ENCODE results near the gene RGS3.

The RGS3 gene

GRCh38 chr9:113511856-113512761 lies 48.6 kb downstream of the RGS3 start:
- no peak for DNase-seq (ENCODE audit: low spot score)

GRCh38 chr9:113513111-113513510 lies 49.6 kb downstream of the RGS3 start:
- no peak for DNase-seq (ENCODE audit: low spot score)

GRCh38 chr9:113513536-113513935 lies 50.0 kb downstream of the RGS3 start:
- no peak for DNase-seq (ENCODE audit: low spot score)

GRCh38 chr9:113514061-113514460 lies 50.5 kb downstream of the RGS3 start:
- no peak for DNase-seq (ENCODE audit: low spot score)

GRCh38 chr9:113514748-113515147 lies 51.2 kb downstream of the RGS3 start:
- no peak for DNase-seq (ENCODE audit: low spot score)

- no peak for DNase-seq (ENCODE audit: low spot score)
These were observed 52.3 kb downstream of the RGS3 start for GRCh38 chr9:113515862-113516261.

- no peak for DNase-seq (ENCODE audit: low spot score)
These were observed 53.5 kb downstream of the RGS3 start for GRCh38 chr9:113516840-113517577.

GRCh38 chr9:113519426-113520108 lies 56.0 kb downstream of the RGS3 start:
- DNase-seq (ENCODE audit: low spot score) = no peak

GRCh38 chr9:113520109-113520642 lies 56.6 kb downstream of the RGS3 start:
- no peak for DNase-seq (ENCODE audit: low spot score)

- no peak for DNase-seq (ENCODE audit: low spot score)
These were observed 58.2 kb downstream of the RGS3 start for GRCh38 chr9:113521693-113522255.

GRCh38 chr9:113522419-113522818 lies 58.9 kb downstream of the RGS3 start:
- DNase-seq (ENCODE audit: low spot score) = no peak

- DNase-seq (ENCODE audit: low spot score) = no peak
These were observed 59.3 kb downstream of the RGS3 start for GRCh38 chr9:113522858-113523257.

- DNase-seq (ENCODE audit: low spot score) = no peak
These were observed 60.1 kb downstream of the RGS3 start for GRCh38 chr9:113523421-113524141.

- DNase-seq (ENCODE audit: low spot score) = no peak
These were observed 60.9 kb downstream of the RGS3 start for GRCh38 chr9:113524468-113524867.

- DNase-seq (ENCODE audit: low spot score) = no peak
These were observed 61.7 kb downstream of the RGS3 start for GRCh38 chr9:113525205-113525604.

GRCh38 chr9:113525831-113526230 lies 62.3 kb downstream of the RGS3 start:
- no peak for DNase-seq (ENCODE audit: low spot score)

GRCh38 chr9:113526231-113526746 lies 62.8 kb downstream of the RGS3 start:
- DNase-seq (ENCODE audit: low spot score) = no peak

- no peak for DNase-seq (ENCODE audit: low spot score)
These were observed 63.3 kb downstream of the RGS3 start for GRCh38 chr9:113526841-113527240.

GRCh38 chr9:113528088-113528487 lies 64.6 kb downstream of the RGS3 start:
- DNase-seq (ENCODE audit: low spot score) = no peak

GRCh38 chr9:113528811-113529210 lies 65.3 kb downstream of the RGS3 start:
- no peak for DNase-seq (ENCODE audit: low spot score)

GRCh38 chr9:113529336-113530009 lies 65.9 kb downstream of the RGS3 start:
- no peak for DNase-seq (ENCODE audit: low spot score)
